Colonic mucosa (tissue), 4 donors: ENCODE results near the gene TBC1D3H. TPM values are rescaled to one million over a fixed set of nuclear protein-coding genes. Genes with fewer than 3 reads are reported as not detected.
"Not testable (repeated sequence)": the region's sequence is repeated elsewhere in the genome, so short reads cannot be mapped to it uniquely, and the experiment has no call there.

Source experiments
- DNase-seq: peaks from one replicate; pipeline ENCODE4 v3.0.0-alpha.2; 2020
- H3K27ac ChIP-seq: fragments of 200-600 bp; one replicate; pipeline ENCODE4 v1.8.0; 2021
- H3K27me3 ChIP-seq: fragments of 200-600 bp; one replicate; pipeline ENCODE4 v1.8.0; 2021
- H3K36me3 ChIP-seq: fragments of 200-600 bp; one replicate; pipeline ENCODE4 v1.8.0; 2021
- H3K4me1 ChIP-seq: fragments of 200-600 bp; one replicate; pipeline ENCODE4 v1.8.0; 2021; ENCODE audit warnings: mild to moderate bottlenecking
- H3K4me3 ChIP-seq: fragments of 200-600 bp; one replicate; pipeline ENCODE4 v1.8.0; 2021
- H3K9ac ChIP-seq, 2 donors: one replicate each; pipeline ENCODE4 v1.7.0; 2013; ENCODE audit warnings: control low read depth in 2 of 2, low read depth in 2 of 2, low read length in 2 of 2
- H3K9me3 ChIP-seq: fragments of 200-600 bp; one replicate; pipeline ENCODE4 v1.8.0; 2021
- intact Hi-C: fragments of 100-400 bp; cut with DNase I; formaldehyde crosslinking; loops from one replicate; pipeline ENCODE4 v1.14.1; 2022
- total RNA-seq, 2 donors: library from RNA; stranded (reverse); fragmentation: NEBNext Ultra II Directional in 1 of 2; extraction: Animal tissue kit (Norgen Biotek cat#: 25700) in 1 of 2; gene quantifications; one replicate each; pipeline ENCODE4 v1.2.1, GENCODE V29; 2021
- donor health status: healthy.
- donor health status: DM: no; HTN: no; CAD: no.
- donor health status: DM: no; HTN: no; CAD: no.

TBC1D3H gene
- total RNA-seq: not detected

DNA sequence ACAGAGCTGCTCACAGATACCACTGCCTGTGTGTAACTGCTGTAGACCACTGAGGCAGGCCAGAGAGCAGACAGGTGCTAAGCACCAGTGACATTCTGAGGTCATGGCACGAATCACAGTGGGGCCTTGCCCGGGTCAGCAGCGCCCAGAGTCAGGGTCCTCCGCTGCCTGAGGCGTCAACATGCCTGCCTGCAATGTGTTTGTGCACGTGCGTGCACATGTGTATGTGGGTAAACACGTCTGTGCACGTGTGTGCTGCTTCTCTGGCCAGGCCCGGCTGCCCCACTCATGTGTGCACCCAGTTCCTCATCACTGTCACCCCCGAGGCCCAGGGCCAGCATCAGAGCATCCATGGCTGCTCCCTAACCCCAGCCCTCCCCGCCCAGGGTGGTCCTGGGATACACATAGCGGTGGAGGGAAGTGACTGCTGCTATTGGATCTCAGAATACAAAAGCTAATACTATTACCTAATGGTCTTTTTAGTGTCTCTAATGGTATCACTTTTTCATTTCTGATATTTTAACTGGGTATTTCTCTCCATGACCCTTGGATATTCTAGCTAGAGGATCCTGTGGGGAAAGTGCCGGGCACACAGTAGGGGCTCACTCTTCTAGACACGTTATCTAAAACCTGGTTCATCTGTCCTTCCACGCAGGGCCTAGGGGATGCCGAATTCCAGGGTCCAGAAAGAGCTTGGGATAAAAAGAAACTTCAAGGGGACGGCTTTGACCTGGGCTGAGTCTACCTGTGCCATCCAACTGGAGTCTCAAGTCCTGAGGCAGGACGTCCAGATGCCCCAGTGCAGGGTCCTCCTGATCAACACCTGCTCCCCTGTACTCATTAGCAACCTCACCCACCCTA is at the start of gene TBC1D3H:
TBC1D3H (minus strand) TSS at position 51 of the 861 bp plus-strand sequence. CDS start 1,540 bp downstream, outside the sequence.
- H3K9ac ChIP-seq, H3K27ac ChIP-seq, H3K4me1 ChIP-seq, intact Hi-C loops, H3K9me3 ChIP-seq, H3K36me3 ChIP-seq, H3K27me3 ChIP-seq, DNase-seq, H3K4me3 ChIP-seq: not testable (repeated sequence)

DNA sequence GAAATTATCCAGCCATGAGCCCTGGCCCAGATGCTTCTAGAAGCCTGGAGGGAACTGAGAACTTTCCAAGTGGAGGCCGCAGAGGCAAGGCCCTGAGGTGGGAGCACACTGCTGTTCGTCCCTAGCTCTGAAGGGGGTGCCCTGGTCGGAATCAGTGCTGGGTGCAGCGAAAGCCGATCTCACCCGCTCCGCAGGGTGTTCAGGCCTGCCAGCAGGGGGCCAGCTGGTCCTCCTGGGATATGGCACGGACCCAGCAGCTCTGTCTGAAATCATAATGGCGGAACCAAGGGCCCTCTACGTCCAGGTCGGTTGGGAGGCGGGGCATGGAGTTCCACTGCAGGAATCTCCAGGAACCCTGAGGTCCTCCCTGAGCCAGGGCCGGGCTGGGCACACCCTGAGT is 40.7 kb upstream of the TBC1D3H start:
- H3K27me3 ChIP-seq, H3K27ac ChIP-seq, DNase-seq, H3K9ac ChIP-seq, intact Hi-C loops, H3K4me1 ChIP-seq, H3K4me3 ChIP-seq, H3K36me3 ChIP-seq, H3K9me3 ChIP-seq: not testable (repeated sequence)

DNA sequence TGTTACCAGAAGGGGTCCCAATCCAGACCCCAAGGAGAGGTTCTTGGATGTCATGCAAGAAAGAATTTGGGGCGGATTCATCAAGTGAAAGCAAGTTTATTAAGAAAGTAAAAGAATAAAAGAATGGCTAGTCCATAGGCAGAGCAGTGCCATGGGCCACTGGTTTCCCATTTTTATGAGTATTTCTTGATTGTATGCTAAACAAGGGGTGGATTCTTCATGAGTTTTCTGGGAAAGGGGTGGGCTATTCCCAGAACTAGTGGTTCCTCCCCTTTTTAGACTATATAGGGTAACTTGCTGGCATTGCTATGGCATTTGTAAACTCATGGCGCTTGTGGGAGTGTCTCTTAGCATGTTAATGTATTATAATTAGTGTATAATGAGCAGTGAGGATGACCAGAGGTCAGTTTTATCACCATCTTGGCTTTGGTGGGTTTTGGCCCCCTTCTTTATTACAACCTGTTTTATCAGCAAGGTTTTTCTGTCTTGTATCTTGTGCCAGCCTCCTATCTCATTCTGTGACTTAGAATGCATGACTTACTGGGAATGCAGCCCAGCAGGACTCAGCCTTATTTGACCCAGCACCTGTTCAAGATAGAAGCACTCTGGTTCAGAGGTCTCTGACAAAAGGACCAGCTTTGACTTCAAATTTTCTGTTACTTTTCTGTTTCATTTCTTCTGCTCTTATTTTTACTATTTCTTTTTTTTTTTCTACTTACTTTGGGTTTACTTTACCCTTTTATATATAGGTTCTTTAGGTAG is 27.1 kb upstream of the TBC1D3H start:
- H3K9ac ChIP-seq, H3K4me1 ChIP-seq, H3K9me3 ChIP-seq, H3K36me3 ChIP-seq, H3K27me3 ChIP-seq, H3K27ac ChIP-seq, DNase-seq, H3K4me3 ChIP-seq, intact Hi-C loops: not testable (repeated sequence)

- intact Hi-C loops, H3K9ac ChIP-seq, DNase-seq, H3K27ac ChIP-seq, H3K36me3 ChIP-seq, H3K27me3 ChIP-seq, H3K9me3 ChIP-seq, H3K4me1 ChIP-seq, H3K4me3 ChIP-seq: not testable (repeated sequence)
Measured at GRCh38 chr17:36390943-36391645, 2.9 kb upstream of the TBC1D3H start.

DNA sequence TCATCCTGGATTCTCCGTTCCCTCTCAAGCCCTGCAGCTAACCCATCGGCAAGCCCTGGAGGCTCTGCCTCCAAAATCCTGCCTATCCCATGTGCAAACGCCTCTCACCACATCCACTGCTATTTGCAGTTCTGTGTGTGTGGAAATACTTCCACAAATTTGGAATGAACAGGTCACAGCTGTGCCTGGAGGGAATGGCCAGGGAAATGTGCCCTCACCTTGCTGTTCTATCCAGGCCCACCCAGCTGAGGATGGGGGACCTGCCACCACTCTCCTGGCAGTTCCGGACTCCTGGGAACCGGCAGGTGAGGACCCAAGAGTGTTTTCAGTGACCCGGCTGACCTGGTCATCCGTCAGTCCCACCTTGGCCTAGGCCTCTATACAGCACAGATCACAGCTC is 12.3 kb downstream of the TBC1D3H start:
- DNase-seq: not testable (repeated sequence)

DNA sequence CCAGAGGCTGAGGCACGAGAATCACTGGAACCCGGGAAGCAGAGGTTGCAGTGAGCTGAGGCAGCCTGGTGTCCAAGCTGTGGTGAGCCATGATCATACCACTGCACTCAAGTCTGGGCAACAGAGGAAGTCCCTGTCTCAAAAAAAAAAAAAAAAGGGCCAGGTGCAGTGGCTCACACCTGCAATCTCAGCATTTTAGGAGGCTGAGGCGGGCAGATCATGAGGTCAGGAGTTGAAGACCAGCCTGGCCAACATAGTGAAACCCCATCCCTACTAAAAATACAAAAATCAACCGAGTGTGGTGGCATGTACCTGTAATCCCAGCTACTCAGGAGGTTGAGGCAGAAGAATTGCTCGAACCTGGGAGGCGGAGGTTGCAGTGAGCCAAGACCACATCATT is 25.7 kb downstream of the TBC1D3H start:
- intact Hi-C loops, H3K9ac ChIP-seq, H3K9me3 ChIP-seq, H3K4me3 ChIP-seq, DNase-seq, H3K27me3 ChIP-seq, H3K36me3 ChIP-seq, H3K27ac ChIP-seq, H3K4me1 ChIP-seq: not testable (repeated sequence)

More for the DNA sequence above, 12.3 kb downstream of the TBC1D3H start:
- intact Hi-C loops, H3K27me3 ChIP-seq, H3K27ac ChIP-seq, H3K36me3 ChIP-seq, H3K4me3 ChIP-seq, H3K4me1 ChIP-seq, H3K9ac ChIP-seq, H3K9me3 ChIP-seq: not testable (repeated sequence)

Other genes with a start within 250 kb of the TBC1D3H start
- gene TBC1D3B, start 211.8 kb downstream of the TBC1D3H start, total RNA-seq: 1 to 10 TPM; 4.5 to 8.7 TPM
- not detected for gene CCL3L1, start 191.7 kb downstream of the TBC1D3H start, total RNA-seq
- gene CCL4L2, start 177.4 kb downstream of the TBC1D3H start, total RNA-seq: under 1 TPM; 0.42 to 0.96 TPM
- gene TBC1D3I, start 123.9 kb downstream of the TBC1D3H start, total RNA-seq: under 1 TPM; 0.37 to 0.88 TPM
- gene TBC1D3G, start 64.6 kb downstream of the TBC1D3H start, total RNA-seq: not detected
- 10 to 100 TPM; 29.0 to 31.6 TPM for gene ZNHIT3, start 98.2 kb upstream of the TBC1D3H start, total RNA-seq
- 100 to 1,000 TPM in 1 of 2 donors, 10 to 100 TPM in 1; 48.8 to 149 TPM for gene MYO19, start 146.4 kb upstream of the TBC1D3H start, total RNA-seq
- gene PIGW, start 146.6 kb upstream of the TBC1D3H start, total RNA-seq: 10 to 100 TPM in 1 of 2 donors, 1 to 10 TPM in 1; 4.8 to 10.2 TPM
- 10 to 100 TPM; 67.6 to 81.0 TPM for gene GGNBP2, start 156.5 kb upstream of the TBC1D3H start, total RNA-seq
- gene DHRS11, start 203.4 kb upstream of the TBC1D3H start, total RNA-seq: 100 to 1,000 TPM; 147 to 191 TPM
- gene MRM1, start 213.1 kb upstream of the TBC1D3H start, total RNA-seq: 10 to 100 TPM in 1 of 2 donors, 1 to 10 TPM in 1; 6.2 to 26.5 TPM